ENCODE measurements around the gene CAB39. TPM values are rescaled to one million over a fixed set of nuclear protein-coding genes. Genes with fewer than 3 reads are reported as not detected.

The CAB39 gene
- total RNA-seq, 1 experiment from 2014 or later = 86.1 TPM

- Histone ChIP-seq H3K4me2 (peak overlapping the region; percentile 0; the same call in 1 of the 2 replicates), H3K4me1 (replicated peaks; ENCODE audit: insufficient read depth) (peaks cover 46% of the 10 kb centered on the region), H3K36me3 (ENCODE audit: low read depth) (no peaks in the 10 kb centered on the region), H3K27me3 (ENCODE audit: insufficient read depth, low read depth) (no peaks in the 10 kb centered on the region), H4K20me1 (ENCODE audit: insufficient read depth) (no peaks in the 10 kb centered on the region), H3F3A (ENCODE audit: insufficient read depth, low read depth) (peaks cover 16% of the 10 kb centered on the region; the same call in 1 of the 2 replicates), H2AFZ (no peak overlapping the region), H3K27ac (peak overlapping the region; percentile 21; the same call in 1 of the 2 replicates), H3K79me2 (ENCODE audit: low read depth) (no peaks in the 10 kb centered on the region), H3K4me3 (no peak overlapping the region), H3K9me2 (ENCODE audit: insufficient read depth) (no peaks in the 10 kb centered on the region), H3K9me3 (ENCODE audit: insufficient read depth, low read depth) (no peaks in the 10 kb centered on the region)
- ChIA-PET POLR2A (ENCODE audit: unreplicated experiment) (no interaction called here), CTCF (no interaction called here)
- intact Hi-C loops (cut with micrococcal nuclease; ENCODE audit: unreplicated experiment) = no loop called here
- no peak for TF ChIP-seq EZH2 (IDR thresholded peaks at IDR 0.05; ENCODE audit: low read depth)
- TF ChIP-seq, protein P1, sequence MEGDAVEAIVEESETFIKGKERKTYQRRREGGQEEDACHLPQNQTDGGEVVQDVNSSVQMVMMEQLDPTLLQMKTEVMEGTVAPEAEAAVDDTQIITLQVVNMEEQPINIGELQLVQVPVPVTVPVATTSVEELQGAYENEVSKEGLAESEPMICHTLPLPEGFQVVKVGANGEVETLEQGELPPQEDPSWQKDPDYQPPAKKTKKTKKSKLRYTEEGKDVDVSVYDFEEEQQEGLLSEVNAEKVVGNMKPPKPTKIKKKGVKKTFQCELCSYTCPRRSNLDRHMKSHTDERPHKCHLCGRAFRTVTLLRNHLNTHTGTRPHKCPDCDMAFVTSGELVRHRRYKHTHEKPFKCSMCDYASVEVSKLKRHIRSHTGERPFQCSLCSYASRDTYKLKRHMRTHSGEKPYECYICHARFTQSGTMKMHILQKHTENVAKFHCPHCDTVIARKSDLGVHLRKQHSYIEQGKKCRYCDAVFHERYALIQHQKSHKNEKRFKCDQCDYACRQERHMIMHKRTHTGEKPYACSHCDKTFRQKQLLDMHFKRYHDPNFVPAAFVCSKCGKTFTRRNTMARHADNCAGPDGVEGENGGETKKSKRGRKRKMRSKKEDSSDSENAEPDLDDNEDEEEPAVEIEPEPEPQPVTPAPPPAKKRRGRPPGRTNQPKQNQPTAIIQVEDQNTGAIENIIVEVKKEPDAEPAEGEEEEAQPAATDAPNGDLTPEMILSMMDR (conservative IDR thresholded peaks at IDR 0.05) = no peak
- peak in 1 of 2 experiments; percentile 71 for DNase-seq
- no TSS peak for BruUV-seq (replicated peaks)
Measured at GRCh38 chr2:230671117-230671516, 41.5 kb upstream of the CAB39 start.

GRCh38 chr2:230672836-230673235 is 39.8 kb upstream of the CAB39 start:
- DNase-seq = no peak
- no peaks in the 10 kb centered on the region for H3K27me3 ChIP-seq (ENCODE audit: insufficient read depth, low read depth)
- CTCF ChIA-PET = no interaction called here
- no peak overlapping the region for H3K4me2 ChIP-seq
- no peak overlapping the region for H2AFZ ChIP-seq
- no TSS peak for BruUV-seq (replicated peaks)
- H3K27ac ChIP-seq = no peak overlapping the region
- no peaks in the 10 kb centered on the region for H3K79me2 ChIP-seq (ENCODE audit: low read depth)
- peaks cover 2% of the 10 kb centered on the region for H3K9me3 ChIP-seq (ENCODE audit: insufficient read depth, low read depth)
- peaks cover 17% of the 10 kb centered on the region; the same call in 1 of the 2 replicates for H3F3A ChIP-seq (ENCODE audit: insufficient read depth, low read depth)
- no peaks in the 10 kb centered on the region for H3K36me3 ChIP-seq (ENCODE audit: low read depth)
- no peak overlapping the region for H3K4me3 ChIP-seq
- intact Hi-C loops (cut with micrococcal nuclease; ENCODE audit: unreplicated experiment) = no loop called here
- H3K4me1 ChIP-seq (replicated peaks; ENCODE audit: insufficient read depth) = peaks cover 35% of the 10 kb centered on the region
- POLR2A ChIA-PET (ENCODE audit: unreplicated experiment) = no interaction called here
- H4K20me1 ChIP-seq (ENCODE audit: insufficient read depth) = no peaks in the 10 kb centered on the region
- TF ChIP-seq, protein P1 (conservative IDR thresholded peaks at IDR 0.05) = no peak
- TF ChIP-seq EZH2 (IDR thresholded peaks at IDR 0.05; ENCODE audit: low read depth) = no peak
- H3K9me2 ChIP-seq (ENCODE audit: insufficient read depth) = no peaks in the 10 kb centered on the region

DNA sequence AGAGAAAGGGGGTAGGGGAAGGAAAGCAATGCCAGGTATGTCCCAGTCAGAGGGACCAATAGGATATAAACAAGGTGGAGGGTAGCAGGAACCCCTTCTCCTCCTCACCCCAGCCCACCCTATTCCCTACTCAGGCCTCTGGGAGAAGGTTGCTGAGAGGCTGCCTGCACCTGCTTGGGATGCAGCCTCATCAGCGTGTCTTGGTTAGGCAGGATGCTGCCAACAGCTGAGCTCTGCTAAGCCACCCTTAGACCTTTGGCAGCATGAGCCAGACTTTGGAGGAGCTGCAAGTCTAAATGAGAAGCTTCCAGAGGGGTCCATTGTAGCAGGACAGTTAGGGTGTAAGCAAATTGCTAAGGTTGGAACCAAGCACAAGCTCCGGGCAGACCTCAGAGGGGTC is 38.2 kb upstream of the CAB39 start:
- Histone ChIP-seq H3K4me3 (no peak overlapping the region), H3K9me3 (ENCODE audit: insufficient read depth, low read depth) (peaks cover 10% of the 10 kb centered on the region), H3K9me2 (ENCODE audit: insufficient read depth) (no peaks in the 10 kb centered on the region), H3K4me1 (replicated peaks; ENCODE audit: insufficient read depth) (peaks cover 19% of the 10 kb centered on the region), H3F3A (ENCODE audit: insufficient read depth, low read depth) (peaks cover 13% of the 10 kb centered on the region; the same call in 1 of the 2 replicates), H4K20me1 (ENCODE audit: insufficient read depth) (no peaks in the 10 kb centered on the region), H3K27ac (no peak overlapping the region), H3K4me2 (no peak overlapping the region), H3K27me3 (ENCODE audit: insufficient read depth, low read depth) (no peaks in the 10 kb centered on the region), H3K79me2 (ENCODE audit: low read depth) (no peaks in the 10 kb centered on the region), H3K36me3 (ENCODE audit: low read depth) (no peaks in the 10 kb centered on the region), H2AFZ (no peak overlapping the region)
- intact Hi-C loops (cut with micrococcal nuclease; ENCODE audit: unreplicated experiment) = no loop called here
- POLR2A ChIA-PET (ENCODE audit: unreplicated experiment) = no interaction called here
- BruUV-seq (replicated peaks) = no TSS peak
- no peak for TF ChIP-seq EZH2 (IDR thresholded peaks at IDR 0.05; ENCODE audit: low read depth)
- TF ChIP-seq, protein P1 (conservative IDR thresholded peaks at IDR 0.05) = no peak
- CTCF ChIA-PET = interaction anchor here (0.7 kb wide), 2 partner anchors 10 to 119 kb away, joined by 3 to 4 read pairs; no protein-coding TSS in a partner anchor
- no peak for DNase-seq

Data from PC-9 (cell line).